ENCODE results near the gene PLAAT2.

GRCh38 chr11:63535734-63536133 is 27.4 kb downstream of the PLAAT2 start:
- TF ChIP-seq POLR2A (IDR thresholded peaks at IDR 0.05) (no peak), EP300 (IDR thresholded peaks at IDR 0.05) (no peak)

Data from stomach (tissue), 4 donors.